NCI-H748 (cell line): ENCODE data around the gene ATG2A.
A peak's percentile ranks its signal among the peaks of the same experiment; 100 is the strongest.

ENCODE experiments used
- DNase-seq: peaks from one replicate; lab custom pipeline; 2025; ENCODE audit not compliant: unreplicated experiment; lab: John Stamatoyannopoulos, UW

ATG2A gene

GRCh38 chr11:64872790-64873488 is 44.1 kb downstream of the ATG2A start:
- DNase-seq, result no peak

- DNase-seq, result no peak
Observed at GRCh38 chr11:64871492-64871891, 45.5 kb downstream of the ATG2A start.

- DNase-seq, result no peak
Observed at GRCh38 chr11:64870893-64871466, 46.0 kb downstream of the ATG2A start.

- DNase-seq, result no peak
Observed at GRCh38 chr11:64870176-64870892, 46.7 kb downstream of the ATG2A start.

- no peak for DNase-seq
Observed at GRCh38 chr11:64869571-64870175, 47.3 kb downstream of the ATG2A start.

DNA sequence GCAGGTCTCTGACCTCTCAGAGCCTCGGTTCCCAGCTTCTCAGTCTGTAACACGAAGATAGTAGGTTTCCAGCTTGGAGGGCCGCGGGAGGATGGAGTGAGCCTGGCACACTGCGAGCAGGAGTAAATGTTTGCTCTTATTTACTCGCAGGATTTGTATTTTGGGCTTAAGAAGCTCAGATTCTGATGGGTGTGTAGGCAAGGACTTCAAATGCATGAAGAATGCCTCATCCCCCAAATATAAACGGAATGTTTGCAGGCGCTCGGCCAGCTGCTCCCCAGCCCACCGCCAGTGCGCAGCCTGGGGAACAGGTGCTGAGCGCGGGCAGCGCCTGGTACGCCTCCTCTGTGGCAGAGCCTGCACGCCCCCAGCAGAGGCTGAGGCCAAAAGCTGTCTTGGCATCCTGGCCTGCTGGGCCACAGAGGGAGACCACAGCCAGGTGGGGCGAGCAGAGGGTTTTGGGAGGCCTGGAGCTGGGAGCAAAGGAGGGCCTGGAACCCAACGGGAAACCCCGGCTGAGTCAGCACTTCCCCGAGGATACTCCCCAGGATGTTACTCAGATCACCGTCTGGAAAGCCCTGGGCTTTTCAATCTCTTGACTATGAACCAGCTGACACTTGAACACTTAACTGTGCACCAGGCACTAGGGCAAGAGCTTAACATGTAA is 48.0 kb downstream of the ATG2A start:
- no peak for DNase-seq

- DNase-seq, result no peak
Observed at GRCh38 chr11:64867748-64868462, 49.1 kb downstream of the ATG2A start.

- DNase-seq, result no peak
Observed at GRCh38 chr11:64866173-64866491, 50.9 kb downstream of the ATG2A start.

DNA sequence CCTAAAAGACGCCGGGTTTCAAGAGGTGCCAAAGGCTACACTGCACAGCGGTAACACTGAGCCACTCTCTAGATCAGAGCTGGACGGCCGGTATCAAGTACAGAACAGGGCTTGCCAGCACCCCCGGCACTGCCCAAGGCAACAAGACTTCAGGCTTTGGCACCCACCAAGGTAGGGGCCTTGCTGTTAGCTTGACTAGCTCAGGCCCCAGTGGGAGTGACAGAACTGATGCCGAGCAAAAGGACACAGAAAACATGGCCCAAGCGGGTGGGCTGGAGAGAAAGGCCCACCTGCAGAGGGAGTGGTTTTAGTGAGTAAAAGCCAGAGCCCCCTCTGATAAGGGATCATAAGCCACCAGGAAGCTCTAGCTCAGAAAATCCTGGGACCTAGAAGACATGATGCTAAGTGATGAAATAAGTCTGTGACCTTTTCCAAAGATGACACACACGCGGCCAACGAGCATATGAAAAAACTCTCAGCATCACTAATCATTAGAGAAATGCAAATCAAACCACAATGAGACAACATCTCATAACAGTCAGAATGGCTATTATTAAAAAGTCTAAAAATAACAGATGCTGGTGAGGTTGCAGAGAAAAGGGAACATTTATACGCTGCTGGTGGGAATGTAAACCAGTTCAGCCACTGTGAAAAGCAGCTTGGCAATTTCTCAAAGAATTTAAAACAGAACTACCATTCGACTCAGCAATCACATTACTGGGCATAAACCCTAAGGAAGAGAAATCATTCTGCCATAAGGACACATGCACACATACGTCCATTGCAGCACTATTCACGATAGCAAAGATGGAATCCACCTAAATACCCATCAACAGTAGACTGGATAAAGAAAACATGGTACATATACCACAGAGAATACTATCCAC is 51.5 kb downstream of the ATG2A start:
- no peak for DNase-seq

- DNase-seq, result no peak
Observed at GRCh38 chr11:64864473-64865285, 52.3 kb downstream of the ATG2A start.

- no peak for DNase-seq
Observed at GRCh38 chr11:64864135-64864472, 52.9 kb downstream of the ATG2A start.

DNA sequence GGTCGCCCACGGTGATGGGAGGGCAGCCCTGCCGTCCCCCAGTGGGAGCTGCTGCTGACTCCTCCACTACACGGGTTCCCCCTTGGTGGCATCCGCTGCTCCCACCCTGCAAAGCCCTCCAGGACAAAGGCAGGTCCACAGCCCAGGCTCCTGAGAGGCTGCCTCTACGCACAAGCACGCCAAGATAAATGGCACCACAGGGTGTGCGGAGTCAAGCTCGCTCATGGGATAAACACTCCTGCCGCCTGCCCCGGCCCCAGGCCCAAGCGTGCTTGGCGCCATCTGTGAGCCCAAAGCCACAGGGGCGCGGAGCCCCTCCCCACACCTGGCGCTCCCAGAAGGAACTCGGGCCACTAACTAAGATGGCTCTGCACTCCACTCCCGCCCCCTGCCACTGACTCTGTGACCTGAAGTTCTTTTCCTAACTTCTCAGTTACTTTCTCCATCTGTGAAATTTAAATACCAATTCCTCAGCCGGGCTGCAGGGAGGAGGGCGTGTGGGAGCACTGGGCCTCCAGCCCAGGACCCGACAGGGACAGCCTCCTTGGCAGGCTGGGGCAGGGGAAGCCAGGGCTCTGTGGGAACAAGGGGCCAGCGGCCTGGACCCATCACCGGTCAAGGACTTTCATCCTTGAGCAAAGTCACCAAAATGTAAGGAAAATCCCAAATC is 53.5 kb downstream of the ATG2A start:
- peak; percentile 19 for DNase-seq

- no peak for DNase-seq
Observed at GRCh38 chr11:64862987-64863390, 54.0 kb downstream of the ATG2A start.

DNA sequence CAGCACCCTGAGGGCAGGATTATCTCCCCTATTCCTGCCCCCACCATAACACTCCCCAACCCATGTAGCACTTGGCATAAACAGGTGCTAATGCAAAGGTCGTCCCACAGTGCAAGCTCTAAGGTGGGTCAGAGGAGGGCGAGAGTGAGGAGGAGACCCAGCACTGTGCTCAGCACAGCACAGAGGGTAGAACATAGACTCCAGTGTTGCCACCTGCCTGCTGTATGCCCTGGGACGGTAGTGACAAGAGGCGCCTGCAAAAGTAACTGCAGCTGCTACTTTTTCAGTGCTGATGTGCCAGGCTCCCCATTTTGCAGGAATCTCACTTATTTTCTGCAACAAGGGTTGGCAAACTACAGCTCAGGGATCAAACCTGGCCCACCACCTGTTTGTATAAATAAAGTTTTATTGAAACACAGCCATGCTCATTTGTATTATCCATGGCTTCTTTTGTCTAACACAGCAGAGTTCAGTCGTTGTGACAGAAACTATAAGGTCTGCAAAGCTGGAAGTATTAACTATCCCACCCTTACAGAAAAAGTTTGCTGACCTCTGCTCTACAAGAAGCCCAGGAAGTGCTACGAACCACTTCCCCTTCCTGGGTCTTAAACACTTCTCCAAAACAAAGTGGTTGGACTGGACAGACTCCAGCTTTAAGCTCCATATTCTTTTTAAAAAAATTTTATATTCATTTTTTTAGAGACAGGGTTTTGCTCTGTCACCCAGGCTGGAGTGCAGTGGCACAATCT is 55.6 kb downstream of the ATG2A start:
- no peak for DNase-seq

DNA sequence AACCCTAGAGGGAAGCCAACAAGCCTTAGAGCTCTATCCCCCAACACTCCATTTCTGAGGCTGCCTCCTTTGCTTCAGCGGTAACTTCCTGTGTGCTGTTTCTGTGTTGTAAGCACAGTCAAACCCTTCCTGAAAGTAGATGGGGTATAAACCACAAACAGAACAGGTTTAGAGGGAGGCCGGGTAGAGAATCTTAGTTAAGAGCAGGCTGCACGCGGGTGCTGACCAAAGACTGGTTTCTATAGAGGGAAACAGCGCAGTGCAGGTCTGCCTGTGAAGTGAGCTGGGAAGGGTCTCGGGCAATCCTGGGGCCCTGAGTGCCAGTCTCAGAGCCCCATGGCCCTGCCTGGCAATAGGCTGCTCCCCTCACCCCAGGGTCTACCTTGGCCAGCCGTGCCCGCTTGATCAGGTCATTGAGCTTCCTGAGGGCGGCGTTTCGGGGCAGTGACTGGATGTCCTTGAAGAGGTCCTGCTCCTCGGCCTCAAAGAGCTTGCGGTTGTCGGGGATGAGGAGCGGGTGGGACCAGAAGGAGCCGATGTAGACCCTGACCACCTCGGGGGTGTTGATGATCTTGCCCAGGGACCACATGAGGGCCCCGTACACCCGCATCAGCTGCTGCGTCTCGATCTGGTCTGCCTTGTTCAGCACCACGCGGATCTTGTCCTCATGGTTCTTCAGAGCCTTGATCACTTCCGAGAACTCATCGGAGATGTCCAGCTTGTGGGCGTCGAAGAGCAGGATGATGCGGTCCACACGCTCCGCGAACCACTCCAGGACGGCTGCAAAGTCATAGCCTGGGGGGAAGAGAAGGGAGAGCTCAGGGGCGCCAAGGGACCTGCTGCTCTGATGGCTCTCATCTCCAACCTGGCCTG is 57.2 kb downstream of the ATG2A start:
- DNase-seq, result no peak

DNA sequence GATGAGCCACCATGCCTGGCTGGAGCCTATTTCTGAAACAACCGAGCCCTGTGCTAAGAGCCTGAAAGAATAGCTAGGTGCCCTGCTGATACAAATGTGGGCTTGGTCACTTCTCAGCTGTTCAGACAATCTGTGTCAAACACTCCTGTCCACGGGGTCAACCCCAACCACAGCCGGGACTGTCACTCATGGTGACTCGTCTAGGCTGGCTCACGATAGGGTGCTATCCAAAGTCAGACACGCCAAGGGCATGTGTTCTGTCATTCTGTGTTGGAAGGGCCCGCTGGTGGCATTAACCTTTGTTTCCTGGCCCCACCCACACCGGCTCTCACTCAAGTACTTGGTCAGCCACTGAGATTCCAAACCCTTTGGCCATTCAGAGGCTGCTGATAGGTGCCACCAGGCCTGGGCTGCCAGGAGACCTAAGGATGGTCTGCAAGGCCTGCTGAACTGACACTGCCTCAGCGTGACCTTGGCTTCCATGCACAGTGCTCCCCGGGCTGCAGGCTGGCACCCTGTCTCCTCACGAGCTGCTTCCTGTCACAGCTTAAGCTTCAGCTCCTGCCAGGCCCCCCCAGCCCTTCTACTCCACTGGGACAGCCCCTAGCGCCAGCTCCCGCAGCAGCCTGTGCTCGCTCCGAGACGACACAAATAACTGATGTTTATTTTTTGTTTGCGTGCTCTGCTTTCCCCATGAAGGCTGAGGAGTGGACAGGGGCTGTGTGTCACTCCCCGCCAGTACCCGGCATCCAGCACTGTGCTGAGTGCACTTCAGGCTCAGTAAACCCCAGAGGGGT is 58.3 kb downstream of the ATG2A start:
- no peak for DNase-seq
